Tibial artery (tissue), 4 donors: ENCODE results near the gene LAT.

Source experiments
- DNase-seq, 2 donors: peaks; one replicate each; pipeline ENCODE4 v3.0.0-alpha.2; 2019
- H3K27ac ChIP-seq, 2 donors: fragments of 200-600 bp; sonication (generic) in 1 of 2; 1 replicate in 1 of 2; 2 replicates in 1 of 2; pipeline ENCODE4 v1.5.1; 2018 to 2019; ENCODE audit warnings: mild to moderate bottlenecking in 1 of 2
- H3K27me3 ChIP-seq, 2 donors: fragments of 200-600 bp; sonication (generic) in 1 of 2; one replicate each; pipeline versions ENCODE4 v1.5.1 to v1.6.0; 2016 to 2019
- H3K36me3 ChIP-seq, 3 donors: fragments of 200-600 bp; sonication (generic) in 2 of 3; one replicate each; pipeline ENCODE4 v1.5.1; 2016 to 2019; ENCODE audit warnings: mild to moderate bottlenecking in 2 of 3
- H3K4me1 ChIP-seq, 4 donors: fragments of 200-600 bp; sonication (generic) in 2 of 4; 1 replicate in 3 of 4; 2 replicates in 1 of 4; pipeline ENCODE4 v1.5.1; 2016 to 2019
- H3K4me3 ChIP-seq, 2 donors: fragments of 200-600 bp; sonication (generic) in 1 of 2; 1 replicate in 1 of 2; 2 replicates in 1 of 2; pipeline ENCODE4 v1.5.1; 2018 to 2019; ENCODE audit warnings: mild to moderate bottlenecking in 2 of 2
- H3K9me3 ChIP-seq, 3 donors: fragments of 200-600 bp; sonication (generic) in 1 of 3; one replicate each; pipeline ENCODE4 v1.5.1; 2016 to 2019
- intact Hi-C: fragments of 100-400 bp; cut with DNase I; formaldehyde crosslinking; loops from one replicate; pipeline ENCODE4 v1.15.0; 2023; ENCODE audit warnings: low total_unique reads
- TF ChIP-seq, protein P1 (sequence below), 2 experiments: fragments of 200-600 bp in 1 of 2; fragments of 450-650 bp in 1 of 2; IDR thresholded peaks; one replicate each; pipeline ENCODE4 v1.5.1; 2017 to 2019; ENCODE audit warnings: antibody characterized with exemption in 2 of 2, mild to moderate bottlenecking in 1 of 2, moderate library complexity in 1 of 2

LAT gene

DNA sequence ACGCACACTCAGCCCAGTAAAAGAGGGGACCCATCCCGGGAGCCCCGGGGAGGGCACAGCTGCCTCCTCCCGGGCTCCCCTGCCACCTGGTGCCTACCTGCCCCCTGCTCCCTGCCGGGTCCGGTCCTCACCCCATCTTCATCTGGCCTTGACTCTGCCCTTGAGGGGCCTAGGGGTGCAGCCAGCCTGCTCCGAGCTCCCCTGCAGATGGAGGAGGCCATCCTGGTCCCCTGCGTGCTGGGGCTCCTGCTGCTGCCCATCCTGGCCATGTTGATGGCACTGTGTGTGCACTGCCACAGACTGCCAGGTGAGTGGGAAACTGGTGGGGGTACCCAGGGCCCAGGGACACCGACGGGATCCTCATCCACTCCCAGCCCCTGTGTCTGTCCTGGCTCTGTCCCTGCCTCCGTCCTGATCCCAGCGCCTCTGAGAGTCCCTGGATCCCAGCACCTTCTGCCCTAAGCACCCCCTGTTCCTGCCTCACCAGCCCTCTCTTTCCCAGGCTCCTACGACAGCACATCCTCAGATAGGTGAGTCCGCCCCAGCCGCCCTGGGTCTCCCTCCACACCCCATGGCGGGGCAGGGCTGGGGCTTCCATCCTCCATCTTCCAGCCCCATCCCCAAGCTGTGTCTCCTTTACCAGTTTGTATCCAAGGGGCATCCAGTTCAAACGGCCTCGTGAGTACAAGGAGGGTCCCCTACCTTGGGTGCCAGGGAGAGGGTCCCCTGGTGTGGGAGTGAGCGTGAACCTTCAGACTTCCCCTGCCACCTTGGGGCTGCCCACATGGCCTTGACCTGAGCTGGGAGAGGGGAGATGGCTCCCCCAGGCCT, 574 bp downstream of the LAT start:
- Histone ChIP-seq H3K9me3 (peaks cover 0 to 7% (median 6%) of the 10 kb centered on the region in 3 donors), H3K27ac (no peak overlapping the region), H3K27me3 (no peaks in the 10 kb centered on the region), H3K4me3 (no peak overlapping the region), H3K36me3 (peaks cover 52 to 100% (median 83%) of the 10 kb centered on the region in 3 donors), H3K4me1 (no peaks in the 10 kb centered on the region)
- no peak for DNase-seq
- intact Hi-C loops, result no loop called here
- TF ChIP-seq, protein P1, sequence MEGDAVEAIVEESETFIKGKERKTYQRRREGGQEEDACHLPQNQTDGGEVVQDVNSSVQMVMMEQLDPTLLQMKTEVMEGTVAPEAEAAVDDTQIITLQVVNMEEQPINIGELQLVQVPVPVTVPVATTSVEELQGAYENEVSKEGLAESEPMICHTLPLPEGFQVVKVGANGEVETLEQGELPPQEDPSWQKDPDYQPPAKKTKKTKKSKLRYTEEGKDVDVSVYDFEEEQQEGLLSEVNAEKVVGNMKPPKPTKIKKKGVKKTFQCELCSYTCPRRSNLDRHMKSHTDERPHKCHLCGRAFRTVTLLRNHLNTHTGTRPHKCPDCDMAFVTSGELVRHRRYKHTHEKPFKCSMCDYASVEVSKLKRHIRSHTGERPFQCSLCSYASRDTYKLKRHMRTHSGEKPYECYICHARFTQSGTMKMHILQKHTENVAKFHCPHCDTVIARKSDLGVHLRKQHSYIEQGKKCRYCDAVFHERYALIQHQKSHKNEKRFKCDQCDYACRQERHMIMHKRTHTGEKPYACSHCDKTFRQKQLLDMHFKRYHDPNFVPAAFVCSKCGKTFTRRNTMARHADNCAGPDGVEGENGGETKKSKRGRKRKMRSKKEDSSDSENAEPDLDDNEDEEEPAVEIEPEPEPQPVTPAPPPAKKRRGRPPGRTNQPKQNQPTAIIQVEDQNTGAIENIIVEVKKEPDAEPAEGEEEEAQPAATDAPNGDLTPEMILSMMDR (IDR thresholded peaks at IDR 0.05), result no peak

- H3K27ac ChIP-seq, result no peak overlapping the region
- intact Hi-C loops, result no loop called here
- H3K27me3 ChIP-seq, result no peaks in the 10 kb centered on the region
- DNase-seq, result no peak
- peaks cover 0 to 7% (median 6%) of the 10 kb centered on the region in 3 donors for H3K9me3 ChIP-seq
- H3K36me3 ChIP-seq, result peaks cover 47 to 98% (median 77%) of the 10 kb centered on the region in 3 donors
- H3K4me3 ChIP-seq, result no peak overlapping the region
- TF ChIP-seq, protein P1 (IDR thresholded peaks at IDR 0.05), result no peak
- no peaks in the 10 kb centered on the region for H3K4me1 ChIP-seq
Observed at GRCh38 chr16:28986046-28986445, 1.2 kb downstream of the LAT start.

- Histone ChIP-seq H3K9me3 (peaks cover 0 to 7% (median 6%) of the 10 kb centered on the region in 3 donors), H3K27ac (no peak overlapping the region), H3K27me3 (no peaks in the 10 kb centered on the region), H3K4me3 (no peak overlapping the region), H3K4me1 (no peaks in the 10 kb centered on the region), H3K36me3 (peaks cover 43 to 94% (median 72%) of the 10 kb centered on the region in 3 donors)
- DNase-seq, result no peak
- intact Hi-C loops, result no loop called here
- TF ChIP-seq, protein P1 (IDR thresholded peaks at IDR 0.05), result no peak
Observed at GRCh38 chr16:28986492-28986891, 1.6 kb downstream of the LAT start.

DNA sequence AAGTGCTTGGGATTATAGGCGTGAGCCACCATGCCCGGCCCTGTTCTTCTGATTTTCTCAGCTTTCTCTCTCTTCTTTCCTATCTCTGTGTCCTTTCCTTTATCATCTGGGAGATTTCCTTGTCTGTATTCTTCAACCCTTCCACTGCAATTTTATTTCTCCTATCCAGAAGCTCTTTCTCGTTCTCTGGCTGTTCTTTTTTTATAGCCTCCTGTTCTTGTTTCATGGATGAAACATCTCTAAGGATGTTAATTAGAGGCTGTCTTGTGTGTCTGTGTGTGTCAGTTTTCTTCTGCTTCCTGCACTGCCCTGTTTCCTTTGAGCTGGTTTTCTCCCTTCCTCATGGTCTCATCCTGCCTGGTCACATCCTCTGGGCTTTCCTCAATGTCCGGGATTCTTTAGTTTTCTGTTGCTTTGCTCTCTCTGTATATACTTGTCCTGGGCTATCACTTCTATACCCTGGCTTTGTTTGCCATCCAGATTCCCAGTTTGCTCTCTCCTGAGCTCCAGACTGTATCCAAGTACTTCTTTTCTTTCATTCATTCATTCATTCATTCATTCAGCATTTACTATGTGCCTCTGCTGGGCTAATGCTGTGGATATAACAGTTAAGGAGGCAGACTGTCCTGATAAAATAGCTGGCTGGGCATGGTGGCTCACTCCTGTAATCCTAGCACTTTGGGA, 2.5 kb downstream of the LAT start:
- no peaks in the 10 kb centered on the region for H3K27me3 ChIP-seq
- no peak overlapping the region for H3K27ac ChIP-seq
- H3K9me3 ChIP-seq, result peaks cover 0 to 7% (median 6%) of the 10 kb centered on the region in 3 donors
- TF ChIP-seq, protein P1 (IDR thresholded peaks at IDR 0.05), result no peak
- H3K4me3 ChIP-seq, result no peak overlapping the region
- intact Hi-C loops, result no loop called here
- H3K36me3 ChIP-seq, result peaks cover 37 to 85% (median 64%) of the 10 kb centered on the region in 3 donors
- H3K4me1 ChIP-seq, result no peaks in the 10 kb centered on the region
- DNase-seq, result no peak

DNA sequence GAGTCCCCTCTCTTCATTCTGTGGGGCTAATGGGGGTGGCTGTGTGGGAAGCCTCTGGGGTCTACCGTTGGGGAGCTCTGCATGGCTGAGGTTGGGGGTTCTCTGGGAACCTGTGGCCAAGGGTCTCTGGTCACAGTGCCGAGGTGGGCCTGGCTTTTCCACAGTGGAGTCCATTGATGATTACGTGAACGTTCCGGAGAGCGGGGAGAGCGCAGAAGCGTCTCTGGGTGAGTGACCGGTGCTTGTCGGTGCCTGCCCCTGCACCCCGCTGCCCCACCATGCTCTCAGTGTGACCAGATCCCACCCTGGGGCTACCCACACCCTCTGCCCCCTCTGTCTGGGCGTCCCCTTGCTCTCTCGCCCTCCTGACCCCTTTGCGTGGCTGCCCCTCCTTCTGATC, 4.5 kb downstream of the LAT start:
- TF ChIP-seq, protein P1 (IDR thresholded peaks at IDR 0.05), result no peak
- H3K27me3 ChIP-seq, result no peaks in the 10 kb centered on the region
- intact Hi-C loops, result no loop called here
- H3K9me3 ChIP-seq, result peaks cover 0 to 7% (median 6%) of the 10 kb centered on the region in 3 donors
- H3K36me3 ChIP-seq, result peaks cover 25 to 65% (median 44%) of the 10 kb centered on the region in 3 donors
- no peak overlapping the region for H3K4me3 ChIP-seq
- no peak for DNase-seq
- no peak overlapping the region for H3K27ac ChIP-seq
- no peaks in the 10 kb centered on the region for H3K4me1 ChIP-seq
